Stimulated activated CD4-positive, alpha-beta T cell treated with anti-CD3 and anti-CD28 coated beads, Interleukin-4, amount 100 ng/mL, for 4 hours (primary cell): ENCODE results near the gene CACNG6.
"Not testable (repeated sequence)": the region's sequence is repeated elsewhere in the genome, so short reads cannot be mapped to it uniquely, and the experiment has no call there.

Experiments
- DNase-seq, 2 experiments: peaks; one replicate each; pipeline ENCODE4 v3.0.0-alpha.2; 2020

CACNG6 gene

GRCh38 chr19:54009440-54009839 is 18.0 kb downstream of the CACNG6 start:
- no peak for DNase-seq

- DNase-seq: no peak
Measured at GRCh38 chr19:54010474-54010873, 19.0 kb downstream of the CACNG6 start.

GRCh38 chr19:54011507-54012211 is 20.2 kb downstream of the CACNG6 start:
- DNase-seq: no peak

GRCh38 chr19:54013866-54014265 is 22.4 kb downstream of the CACNG6 start:
- no peak for DNase-seq

GRCh38 chr19:54014920-54015560 is 23.6 kb downstream of the CACNG6 start:
- DNase-seq: no peak

GRCh38 chr19:54017261-54017660 is 25.8 kb downstream of the CACNG6 start:
- DNase-seq: no peak

GRCh38 chr19:54021363-54021762 is 29.9 kb downstream of the CACNG6 start:
- no peak for DNase-seq

GRCh38 chr19:54021932-54022331 is 30.5 kb downstream of the CACNG6 start:
- no peak for DNase-seq

GRCh38 chr19:54023191-54023590 is 31.8 kb downstream of the CACNG6 start:
- DNase-seq: no peak

GRCh38 chr19:54024660-54025059 is 33.2 kb downstream of the CACNG6 start:
- no peak for DNase-seq

GRCh38 chr19:54026656-54027055 is 35.2 kb downstream of the CACNG6 start:
- DNase-seq: no peak

GRCh38 chr19:54029301-54029700 is 37.9 kb downstream of the CACNG6 start:
- no peak for DNase-seq

GRCh38 chr19:54029930-54030490 is 38.6 kb downstream of the CACNG6 start:
- peak; percentile 27 to 43 for DNase-seq

- no peak for DNase-seq
Measured at GRCh38 chr19:54030895-54031586, 39.6 kb downstream of the CACNG6 start.

GRCh38 chr19:54035215-54036178 is 44.1 kb downstream of the CACNG6 start:
- no peak for DNase-seq

GRCh38 chr19:54036542-54036941 is 45.1 kb downstream of the CACNG6 start:
- not testable (repeated sequence) for DNase-seq

- DNase-seq: no peak
Measured at GRCh38 chr19:54040003-54040402, 48.6 kb downstream of the CACNG6 start.

GRCh38 chr19:54041969-54042606 is 50.7 kb downstream of the CACNG6 start:
- DNase-seq: no peak

GRCh38 chr19:54042989-54043388 is 51.6 kb downstream of the CACNG6 start:
- no peak for DNase-seq

- no peak for DNase-seq
Measured at GRCh38 chr19:54045771-54046170, 54.3 kb downstream of the CACNG6 start.

- DNase-seq: no peak
Measured at GRCh38 chr19:54047616-54048015, 56.2 kb downstream of the CACNG6 start.
